GM12878 (cell line): ENCODE data around the gene AIMP2. TPM values are rescaled to one million over a fixed set of nuclear protein-coding genes. Genes with fewer than 3 reads are reported as not detected.

Experiments used
- ATAC-seq: fragments of 200-7000 bp; cut with Tn5 transposase; 3 replicates; pipeline ENCODE4 v1.9.1; 2020; ENCODE audit warnings: mild to moderate bottlenecking, moderate library complexity
- BruUV-seq: library from RNA; stranded (reverse); fragments of 400-500 nt; replicated peaks from 2 replicates; lab custom pipeline; 2021; lab: Mats Ljungman, UMichigan
- CTCF ChIA-PET: fragments of 300-600 bp; sonication (Branson Sonifier 250); formaldehyde crosslinking; extraction: SDS; loops from one replicate; lab custom pipeline; 2021; ENCODE audit warnings: inconsistent platforms; lab: Yijun Ruan, JAX
- POLR2A ChIA-PET: fragments of 350-600 bp; formaldehyde crosslinking; extraction: SDS; loops from one replicate; lab custom pipeline; 2021; ENCODE audit warnings: inconsistent platforms; lab: Charles Lee
- RAD21 ChIA-PET: fragments of 300-600 bp; sonication (Branson Sonifier 250); formaldehyde crosslinking; loops from one replicate; lab custom pipeline; 2023; ENCODE audit warnings: antibody characterized with exemption; ENCODE audit not compliant: unreplicated experiment; lab: Charles Lee
- SMC1A ChIA-PET: fragments of 300-600 bp; sonication (Branson Sonifier 250); formaldehyde crosslinking; loops from one replicate; lab custom pipeline; 2023; ENCODE audit not compliant: unreplicated experiment, uncharacterized antibody; lab: Charles Lee
- DNase-seq: peaks from one replicate; pipeline ENCODE4 v3.0.0-alpha.2; 2011; ENCODE audit warnings: low read depth, low spot score
- FAIRE-seq: peaks from 3 replicates; lab custom pipeline; 2011; peaks lifted over from hg19 to GRCh38; lab: Jason Lieb, UNC
- H2AFZ ChIP-seq: 2 replicates; pipeline ENCODE4 v1.6.0; 2011; ENCODE audit warnings: low read depth, low read length, control low read depth; ENCODE audit not compliant: control insufficient read depth
- H3K27ac ChIP-seq: 2 replicates; pipeline ENCODE4 v1.5.1; 2011; ENCODE audit warnings: control low read depth; ENCODE audit not compliant: control insufficient read depth, insufficient read depth
- H3K27me3 ChIP-seq, 2 experiments: replicated peaks in 1 of 2; 2 replicates each; pipeline versions ENCODE4 v1.6.0 to v1.6.1; 2011; ENCODE audit warnings: low read length in 1 of 2; ENCODE audit not compliant: control insufficient read depth in 2 of 2, insufficient read depth in 2 of 2
- H3K36me3 ChIP-seq, 2 experiments: 2 replicates each; pipeline ENCODE4 v1.5.1; 2011; ENCODE audit warnings: low read length in 1 of 2; ENCODE audit not compliant: control insufficient read depth in 2 of 2, insufficient read depth in 2 of 2
- H3K4me1 ChIP-seq: 2 replicates; pipeline ENCODE4 v1.6.1; 2011; ENCODE audit warnings: mild to moderate bottlenecking, low read length, moderate library complexity, mixed read lengths; ENCODE audit not compliant: control insufficient read depth, insufficient read depth
- H3K4me2 ChIP-seq: 2 replicates; pipeline ENCODE4 v1.6.0; 2011; ENCODE audit warnings: control low read depth; ENCODE audit not compliant: control insufficient read depth, insufficient read depth
- H3K4me3 ChIP-seq: fragments of 200-600 bp; sonication (generic); 2 replicates; pipeline ENCODE4 v1.5.1; 2016
- H3K79me2 ChIP-seq: 2 replicates; pipeline ENCODE4 v1.6.0; 2011; ENCODE audit warnings: low read length; ENCODE audit not compliant: control insufficient read depth, insufficient read depth
- H3K9ac ChIP-seq: 2 replicates; pipeline ENCODE4 v1.8.0; 2011; ENCODE audit warnings: low read length, control low read depth, mixed read lengths; ENCODE audit not compliant: control insufficient read depth, insufficient read depth
- H3K9me3 ChIP-seq: replicated peaks from 3 replicates; pipeline ENCODE4 v1.5.1; 2011; ENCODE audit warnings: mild to moderate bottlenecking, low read length; ENCODE audit not compliant: control insufficient read depth, insufficient read depth
- H4K20me1 ChIP-seq: 2 replicates; pipeline ENCODE4 v1.6.0; 2011; ENCODE audit not compliant: control insufficient read depth, insufficient read depth
- ATF2 ChIP-seq: IDR thresholded peaks from 2 replicates; pipeline ENCODE4 v1.6.1; 2012; ENCODE audit warnings: low read length, inconsistent platforms
- BHLHE40 ChIP-seq, 2 experiments: fragments of 450-650 bp in 1 of 2; IDR thresholded peaks; 2 replicates each; pipeline ENCODE4 v1.6.1; 2011 to 2017; ENCODE audit warnings: low read depth in 2 of 2, borderline replicate concordance in 1 of 2, improper control_type of control experiment in 1 of 2, low read length in 1 of 2, mild to moderate bottlenecking in 1 of 2
- CBX3 ChIP-seq: fragments of 200-600 bp; sonication (generic); IDR thresholded peaks from 2 replicates; pipeline ENCODE4 v1.6.1; 2016; ENCODE audit warnings: low read depth, borderline replicate concordance
- CREB1 ChIP-seq: IDR thresholded peaks from 2 replicates; pipeline ENCODE4 v1.6.1; 2012; ENCODE audit warnings: low read depth, mild to moderate bottlenecking, inconsistent platforms
- EP300 ChIP-seq, 2 experiments: fragments of 150-350 bp in 1 of 2; IDR thresholded peaks; 2 replicates each; pipeline ENCODE4 v1.6.1; 2011 to 2012; ENCODE audit warnings: low read depth in 2 of 2, low read length in 2 of 2, borderline replicate concordance in 1 of 2, improper control_type of control experiment in 1 of 2, inconsistent platforms in 1 of 2; ENCODE audit not compliant: control insufficient read depth in 1 of 2
- MAX ChIP-seq: IDR thresholded peaks from 2 replicates; pipeline ENCODE4 v1.6.1; 2012; ENCODE audit warnings: low read depth, low read length, improper control_type of control experiment
- NFXL1 ChIP-seq: fragments of 450-650 bp; IDR thresholded peaks from 2 replicates; pipeline ENCODE4 v1.6.1; 2017; ENCODE audit warnings: antibody characterized with exemption, mild to moderate bottlenecking, borderline replicate concordance
- NR2C1 ChIP-seq: fragments of 450-650 bp; IDR thresholded peaks from 2 replicates; pipeline ENCODE4 v1.6.1; 2017; ENCODE audit warnings: antibody characterized with exemption, mild to moderate bottlenecking, moderate library complexity
- PKNOX1 ChIP-seq: fragments of 450-650 bp; IDR thresholded peaks from 2 replicates; pipeline ENCODE4 v1.6.1; 2016; ENCODE audit warnings: mild to moderate bottlenecking
- PML ChIP-seq: IDR thresholded peaks from 2 replicates; pipeline ENCODE4 v1.6.1; 2012; ENCODE audit warnings: low read length, inconsistent platforms
- STAT3 ChIP-seq: IDR thresholded peaks from 2 replicates; pipeline ENCODE4 v1.6.1; 2011; ENCODE audit warnings: low read depth, low read length, improper control_type of control experiment
- ZBED1 ChIP-seq: IDR thresholded peaks from 2 replicates; pipeline ENCODE4 v1.6.1; 2016; ENCODE audit warnings: borderline replicate concordance
- ZNF384 ChIP-seq: IDR thresholded peaks from 2 replicates; pipeline ENCODE4 v1.6.1; 2012; ENCODE audit warnings: low read depth, mild to moderate bottlenecking, low read length, improper control_type of control experiment, borderline replicate concordance
- WGBS: methylation state at CpG from one replicate; pipeline ENCODE4 v1.1.6; 2016; ENCODE audit warnings: low lambda C conversion rate; ENCODE audit not compliant: insufficient replicate concordance, insufficient coverage; ENCODE audit errors: missing lambda C conversion rate; 5-methylcytosine and 5-hydroxymethylcytosine counted together
- in situ Hi-C: fragments of 300-500 bp; cut with MboI; formaldehyde crosslinking; loops from 9 replicates; pipeline ENCODE4 v1.14.3; 2018; ENCODE audit warnings: mixed read lengths
- intact Hi-C: fragments of 100-400 bp; cut with micrococcal nuclease; formaldehyde crosslinking; loops from one replicate; pipeline ENCODE4 v1.14.2; 2022; ENCODE audit not compliant: unreplicated experiment
- polyA plus RNA-seq, 11 experiments: library from polyadenylated mRNA; depleted of rRNA in 4 of 11; unstranded in 6 of 11; stranded (reverse) in 5 of 11; fragments of >200 nt; fragmentation: Nextera tagmentation in 4 of 11; fragmentation: Illumina TruSeq in 1 of 11; extraction: Ambion mirVana in 4 of 11; extraction: Trizol in 1 of 11; gene quantifications; 1 replicate in 1 of 11; 2 replicates in 10 of 11; pipeline versions ENCODE4 v1.2.1 to v1.2.3, GENCODE V29; 2011 to 2016; ENCODE audit warnings: inconsistent platforms in 2 of 11, missing spikeins in 2 of 11, low read depth in 1 of 11
- total RNA-seq, 4 experiments: library from RNA; depleted of rRNA in 3 of 4; stranded (reverse); fragments of >200 nt in 3 of 4; fragmentation: Illumina TruSeq in 1 of 4; extraction: Trizol in 1 of 4; gene quantifications; 2 replicates each; pipeline versions ENCODE4 v1.2.1 to v1.2.3, GENCODE V29; 2013 to 2021
- TF ChIP-seq, protein P1 (sequence below): fragments of 450-650 bp; IDR thresholded peaks from 2 replicates; pipeline ENCODE4 v1.6.1; 2017; ENCODE audit warnings: mild to moderate bottlenecking, moderate library complexity

The AIMP2 gene
- total and polyA plus RNA-seq, 10 of the 15 experiments (the other 5 are each of a cell fraction or from before 2014, with no cell fraction given) = 46.7 to 130 (median 70.5) TPM

DNA sequence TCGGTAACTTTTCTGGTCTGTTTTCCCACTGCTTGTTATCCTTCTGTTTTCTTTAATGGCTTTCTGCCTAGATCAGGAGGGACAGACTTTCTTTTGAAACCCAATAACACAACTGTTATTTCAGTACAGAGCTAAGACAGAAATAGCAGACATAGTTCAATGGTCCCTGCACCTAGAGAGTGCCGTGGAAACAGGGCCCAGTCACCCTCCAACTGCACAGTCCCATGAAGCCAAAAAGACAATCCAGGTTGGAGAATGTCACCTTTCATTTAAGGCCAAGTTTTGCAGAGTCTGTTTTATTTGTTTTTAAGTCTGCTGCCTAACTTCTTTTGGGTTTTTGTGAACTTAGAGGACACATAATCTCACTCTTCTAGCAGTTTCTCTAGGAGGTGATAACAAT lies 2.5 kb downstream of the AIMP2 start:
- ATAC-seq (no peak), FAIRE-seq (no peak)

More for the DNA sequence above, 2.5 kb downstream of the AIMP2 start:
- intact Hi-C loops = no loop called here
- CTCF ChIA-PET = interaction anchor here (1.1 kb wide), 1 partner anchor 46 kb away, joined by 4 read pairs; no protein-coding TSS in a partner anchor
- peaks cover 40% of the 10 kb centered on the region for H3K79me2 ChIP-seq
- no peak for DNase-seq
- no peak for TF ChIP-seq NR2C1
- TF ChIP-seq, protein P1, sequence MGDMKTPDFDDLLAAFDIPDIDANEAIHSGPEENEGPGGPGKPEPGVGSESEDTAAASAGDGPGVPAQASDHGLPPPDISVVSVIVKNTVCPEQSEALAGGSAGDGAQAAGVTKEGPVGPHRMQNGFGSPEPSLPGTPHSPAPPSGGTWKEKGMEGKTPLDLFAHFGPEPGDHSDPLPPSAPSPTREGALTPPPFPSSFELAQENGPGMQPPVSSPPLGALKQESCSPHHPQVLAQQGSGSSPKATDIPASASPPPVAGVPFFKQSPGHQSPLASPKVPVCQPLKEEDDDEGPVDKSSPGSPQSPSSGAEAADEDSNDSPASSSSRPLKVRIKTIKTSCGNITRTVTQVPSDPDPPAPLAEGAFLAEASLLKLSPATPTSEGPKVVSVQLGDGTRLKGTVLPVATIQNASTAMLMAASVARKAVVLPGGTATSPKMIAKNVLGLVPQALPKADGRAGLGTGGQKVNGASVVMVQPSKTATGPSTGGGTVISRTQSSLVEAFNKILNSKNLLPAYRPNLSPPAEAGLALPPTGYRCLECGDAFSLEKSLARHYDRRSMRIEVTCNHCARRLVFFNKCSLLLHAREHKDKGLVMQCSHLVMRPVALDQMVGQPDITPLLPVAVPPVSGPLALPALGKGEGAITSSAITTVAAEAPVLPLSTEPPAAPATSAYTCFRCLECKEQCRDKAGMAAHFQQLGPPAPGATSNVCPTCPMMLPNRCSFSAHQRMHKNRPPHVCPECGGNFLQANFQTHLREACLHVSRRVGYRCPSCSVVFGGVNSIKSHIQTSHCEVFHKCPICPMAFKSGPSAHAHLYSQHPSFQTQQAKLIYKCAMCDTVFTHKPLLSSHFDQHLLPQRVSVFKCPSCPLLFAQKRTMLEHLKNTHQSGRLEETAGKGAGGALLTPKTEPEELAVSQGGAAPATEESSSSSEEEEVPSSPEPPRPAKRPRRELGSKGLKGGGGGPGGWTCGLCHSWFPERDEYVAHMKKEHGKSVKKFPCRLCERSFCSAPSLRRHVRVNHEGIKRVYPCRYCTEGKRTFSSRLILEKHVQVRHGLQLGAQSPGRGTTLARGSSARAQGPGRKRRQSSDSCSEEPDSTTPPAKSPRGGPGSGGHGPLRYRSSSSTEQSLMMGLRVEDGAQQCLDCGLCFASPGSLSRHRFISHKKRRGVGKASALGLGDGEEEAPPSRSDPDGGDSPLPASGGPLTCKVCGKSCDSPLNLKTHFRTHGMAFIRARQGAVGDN = no peak
- no peak for TF ChIP-seq CBX3
- TF ChIP-seq BHLHE40 (IDR thresholded peaks at IDR 0.05; ENCODE audit: borderline replicate concordance in 1 of 2, low read depth in 2 of 2, low read length in 1 of 2) = no peak
- TF ChIP-seq ATF2 = no peak
- TF ChIP-seq EP300 (IDR thresholded peaks at IDR 0.05; ENCODE audit: borderline replicate concordance in 1 of 2, control insufficient read depth in 1 of 2, low read depth in 2 of 2, low read length in 2 of 2) = no peak
- no peak for TF ChIP-seq PML
- TF ChIP-seq NFXL1 = no peak
- TF ChIP-seq ZNF384 = no peak
- TF ChIP-seq MAX = no peak
- no peak for TF ChIP-seq ZBED1
- TF ChIP-seq STAT3 = no peak
- no peak for TF ChIP-seq CREB1
- TF ChIP-seq PKNOX1 = no peak
- TF ChIP-seq, all 136 proteins: peak for 0
- in situ Hi-C loops = no loop called here
- POLR2A ChIA-PET = no interaction called here
- H3K27me3 ChIP-seq = no peaks in the 10 kb centered on the region
- H2AFZ ChIP-seq = no peak overlapping the region
- RAD21 ChIA-PET = no interaction called here
- BruUV-seq = TSS peak; percentile 64
- WGBS = 45% methylated on average over 2 of the region's 2 CpGs
- SMC1A ChIA-PET = no interaction called here
- no peak overlapping the region for H3K27ac ChIP-seq
- H3K9ac ChIP-seq = no peak overlapping the region
- no peaks in the 10 kb centered on the region for H4K20me1 ChIP-seq
- H3K9me3 ChIP-seq = 0 out of 3 replicates have a peak, but pooled peaks cover 2% of the 10 kb centered on the region
- peak overlapping the region; percentile 22; the same call in 1 of the 2 replicates for H3K4me3 ChIP-seq
- H3K4me1 ChIP-seq = peaks cover 12% of the 10 kb centered on the region
- peak overlapping the region; percentile 29 for H3K4me2 ChIP-seq
- no peaks in the 10 kb centered on the region; a peak in 1 of 4 replicates for H3K36me3 ChIP-seq
